Ishikawa (cell line): ENCODE results near the gene NELL1.

ENCODE experiments used
- EGR1 ChIP-seq: IDR thresholded peaks from 2 replicates; pipeline ENCODE4 v1.6.1; 2012
- EP300 ChIP-seq: IDR thresholded peaks from 2 replicates; pipeline ENCODE4 v1.6.1; 2012; ENCODE audit warnings: borderline replicate concordance
- FOXM1 ChIP-seq: IDR thresholded peaks from 2 replicates; pipeline ENCODE4 v1.6.1; 2012; ENCODE audit warnings: low read depth, borderline replicate concordance
- TEAD4 ChIP-seq: IDR thresholded peaks from 2 replicates; pipeline ENCODE4 v1.6.1; 2012
- USF1 ChIP-seq: IDR thresholded peaks from 2 replicates; pipeline ENCODE4 v1.6.1; 2012
- YY1 ChIP-seq: IDR thresholded peaks from 2 replicates; pipeline ENCODE4 v1.6.1; 2012; ENCODE audit warnings: low read depth
- ZBTB7A ChIP-seq: IDR thresholded peaks from 2 replicates; pipeline ENCODE4 v1.6.1; 2012; ENCODE audit warnings: low read depth
- TF ChIP-seq, protein P1 (sequence below): IDR thresholded peaks from 2 replicates; pipeline ENCODE4 v1.6.1; 2012
- TF ChIP-seq, protein P2 (sequence below): IDR thresholded peaks from 2 replicates; pipeline ENCODE4 v1.6.1; 2012; ENCODE audit warnings: low read depth, mild to moderate bottlenecking

- TF ChIP-seq, protein P1, sequence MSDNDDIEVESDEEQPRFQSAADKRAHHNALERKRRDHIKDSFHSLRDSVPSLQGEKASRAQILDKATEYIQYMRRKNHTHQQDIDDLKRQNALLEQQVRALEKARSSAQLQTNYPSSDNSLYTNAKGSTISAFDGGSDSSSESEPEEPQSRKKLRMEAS: no peak
- TF ChIP-seq, protein P2, sequence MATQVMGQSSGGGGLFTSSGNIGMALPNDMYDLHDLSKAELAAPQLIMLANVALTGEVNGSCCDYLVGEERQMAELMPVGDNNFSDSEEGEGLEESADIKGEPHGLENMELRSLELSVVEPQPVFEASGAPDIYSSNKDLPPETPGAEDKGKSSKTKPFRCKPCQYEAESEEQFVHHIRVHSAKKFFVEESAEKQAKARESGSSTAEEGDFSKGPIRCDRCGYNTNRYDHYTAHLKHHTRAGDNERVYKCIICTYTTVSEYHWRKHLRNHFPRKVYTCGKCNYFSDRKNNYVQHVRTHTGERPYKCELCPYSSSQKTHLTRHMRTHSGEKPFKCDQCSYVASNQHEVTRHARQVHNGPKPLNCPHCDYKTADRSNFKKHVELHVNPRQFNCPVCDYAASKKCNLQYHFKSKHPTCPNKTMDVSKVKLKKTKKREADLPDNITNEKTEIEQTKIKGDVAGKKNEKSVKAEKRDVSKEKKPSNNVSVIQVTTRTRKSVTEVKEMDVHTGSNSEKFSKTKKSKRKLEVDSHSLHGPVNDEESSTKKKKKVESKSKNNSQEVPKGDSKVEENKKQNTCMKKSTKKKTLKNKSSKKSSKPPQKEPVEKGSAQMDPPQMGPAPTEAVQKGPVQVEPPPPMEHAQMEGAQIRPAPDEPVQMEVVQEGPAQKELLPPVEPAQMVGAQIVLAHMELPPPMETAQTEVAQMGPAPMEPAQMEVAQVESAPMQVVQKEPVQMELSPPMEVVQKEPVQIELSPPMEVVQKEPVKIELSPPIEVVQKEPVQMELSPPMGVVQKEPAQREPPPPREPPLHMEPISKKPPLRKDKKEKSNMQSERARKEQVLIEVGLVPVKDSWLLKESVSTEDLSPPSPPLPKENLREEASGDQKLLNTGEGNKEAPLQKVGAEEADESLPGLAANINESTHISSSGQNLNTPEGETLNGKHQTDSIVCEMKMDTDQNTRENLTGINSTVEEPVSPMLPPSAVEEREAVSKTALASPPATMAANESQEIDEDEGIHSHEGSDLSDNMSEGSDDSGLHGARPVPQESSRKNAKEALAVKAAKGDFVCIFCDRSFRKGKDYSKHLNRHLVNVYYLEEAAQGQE: no peak
- TF ChIP-seq EGR1 (no peak), TEAD4 (no peak), YY1 (no peak), ZBTB7A (no peak), EP300 (no peak), USF1 (no peak), FOXM1 (no peak)
These were observed 3.2 kb downstream of the NELL1 start for GRCh38 chr11:20672575-20672974.
